Astrocyte of the spinal cord (primary cell): ENCODE measurements around the gene RIMBP2.

Source experiments
- DNase-seq: peaks from one replicate; pipeline ENCODE4 v3.0.0; 2011; ENCODE audit warnings: low read depth, low spot score
- H3K4me3 ChIP-seq: 2 replicates; pipeline ENCODE4 v1.5.1; 2011; ENCODE audit warnings: low read depth, mild to moderate bottlenecking, low read length, moderate library complexity
- in situ Hi-C: cut with HindIII; loops from 2 replicates; pipeline ENCODE4 v1.10.0; 2017; ENCODE audit warnings: low sequenced_read_pairs
- TF ChIP-seq, protein P1 (sequence below): IDR thresholded peaks from 2 replicates; pipeline ENCODE4 v1.5.1; 2012; ENCODE audit warnings: low read depth, mild to moderate bottlenecking, low read length, inconsistent platforms

The RIMBP2 gene

DNA sequence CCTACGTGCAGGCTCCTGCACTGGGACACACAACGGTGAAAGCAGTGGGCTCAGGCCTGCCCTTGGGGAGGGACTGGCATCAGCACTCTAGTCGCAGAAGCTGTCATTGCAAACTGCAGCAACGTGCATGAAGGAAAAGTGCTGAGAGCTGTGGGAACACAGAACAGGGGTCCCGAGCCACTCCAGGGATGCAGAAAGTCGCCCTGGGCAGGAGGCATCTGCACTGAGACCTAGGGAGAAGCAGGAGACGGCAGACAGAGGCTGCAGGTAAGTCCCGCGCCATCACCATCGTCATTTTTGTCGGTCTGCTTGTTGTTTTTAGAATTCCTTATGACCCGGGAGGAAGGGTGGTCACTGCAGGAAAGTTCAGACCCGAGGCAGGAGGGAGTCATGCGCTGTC is 21.6 kb upstream of the RIMBP2 start:
- DNase-seq, result no peak
- in situ Hi-C loops, result no loop called here
- TF ChIP-seq, protein P1, sequence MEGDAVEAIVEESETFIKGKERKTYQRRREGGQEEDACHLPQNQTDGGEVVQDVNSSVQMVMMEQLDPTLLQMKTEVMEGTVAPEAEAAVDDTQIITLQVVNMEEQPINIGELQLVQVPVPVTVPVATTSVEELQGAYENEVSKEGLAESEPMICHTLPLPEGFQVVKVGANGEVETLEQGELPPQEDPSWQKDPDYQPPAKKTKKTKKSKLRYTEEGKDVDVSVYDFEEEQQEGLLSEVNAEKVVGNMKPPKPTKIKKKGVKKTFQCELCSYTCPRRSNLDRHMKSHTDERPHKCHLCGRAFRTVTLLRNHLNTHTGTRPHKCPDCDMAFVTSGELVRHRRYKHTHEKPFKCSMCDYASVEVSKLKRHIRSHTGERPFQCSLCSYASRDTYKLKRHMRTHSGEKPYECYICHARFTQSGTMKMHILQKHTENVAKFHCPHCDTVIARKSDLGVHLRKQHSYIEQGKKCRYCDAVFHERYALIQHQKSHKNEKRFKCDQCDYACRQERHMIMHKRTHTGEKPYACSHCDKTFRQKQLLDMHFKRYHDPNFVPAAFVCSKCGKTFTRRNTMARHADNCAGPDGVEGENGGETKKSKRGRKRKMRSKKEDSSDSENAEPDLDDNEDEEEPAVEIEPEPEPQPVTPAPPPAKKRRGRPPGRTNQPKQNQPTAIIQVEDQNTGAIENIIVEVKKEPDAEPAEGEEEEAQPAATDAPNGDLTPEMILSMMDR, result no peak
- no peak overlapping the region for H3K4me3 ChIP-seq

DNA sequence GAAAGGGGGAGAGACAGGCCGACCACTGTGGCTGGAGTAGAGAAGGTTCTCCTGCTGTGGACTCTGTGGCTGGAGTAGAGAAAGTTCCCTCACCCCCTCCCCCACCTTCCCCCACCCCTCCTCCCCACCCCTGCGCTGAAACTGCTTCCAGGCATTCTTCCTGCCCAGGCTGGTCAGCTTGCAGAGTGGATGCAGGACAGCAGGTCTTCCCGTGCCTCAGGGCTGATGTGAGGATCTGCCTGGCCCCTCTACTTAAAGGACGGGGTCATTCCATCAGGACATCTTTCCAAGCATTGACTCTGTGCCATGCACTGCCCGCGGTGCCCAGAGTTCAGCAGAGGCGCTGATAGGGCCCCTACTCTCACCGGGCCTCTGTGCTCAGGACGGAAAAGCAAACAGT is 13.2 kb upstream of the RIMBP2 start:
- TF ChIP-seq, protein P1, result no peak
- no peak for DNase-seq
- H3K4me3 ChIP-seq, result no peak overlapping the region
- in situ Hi-C loops, result no loop called here

DNA sequence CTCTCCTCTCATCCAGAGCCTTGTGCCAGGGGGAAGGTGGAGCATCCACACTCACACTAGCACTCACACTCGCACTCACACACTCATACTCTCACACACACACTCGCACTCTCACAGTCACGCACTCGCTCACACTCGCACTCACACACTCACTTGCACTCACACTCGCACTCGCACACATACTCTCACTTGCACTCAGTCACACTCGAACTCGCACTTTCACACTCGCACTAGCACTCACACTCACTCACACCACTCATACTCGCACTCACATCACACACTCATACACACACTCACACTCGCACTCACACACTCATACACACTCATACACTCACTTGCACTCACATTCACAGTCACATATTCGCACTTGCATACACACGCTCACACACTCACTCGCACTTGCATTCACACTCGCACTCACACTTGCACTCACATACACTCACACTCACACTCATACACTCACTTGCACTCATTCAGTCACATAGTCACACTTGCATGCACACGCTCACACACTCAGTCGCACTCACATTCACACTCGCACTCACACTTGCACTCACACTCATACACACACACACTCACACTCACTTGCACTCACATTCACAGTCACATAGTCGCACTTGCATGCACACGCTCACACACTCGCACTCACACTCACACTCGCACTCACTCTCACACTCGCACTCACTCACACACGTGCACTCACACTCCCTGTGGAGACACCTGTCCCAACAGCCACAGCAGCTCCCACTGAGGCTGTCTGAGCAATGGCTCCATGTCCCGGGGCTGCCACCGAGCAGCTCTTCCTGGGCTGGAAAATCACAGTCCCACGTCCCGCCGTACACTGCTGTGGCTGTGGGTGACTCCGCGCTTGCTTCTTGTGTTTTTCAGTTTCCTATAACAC is 12.3 kb upstream of the RIMBP2 start:
- no peak overlapping the region for H3K4me3 ChIP-seq
- TF ChIP-seq, protein P1, result no peak
- no peak for DNase-seq
- in situ Hi-C loops, result no loop called here

DNA sequence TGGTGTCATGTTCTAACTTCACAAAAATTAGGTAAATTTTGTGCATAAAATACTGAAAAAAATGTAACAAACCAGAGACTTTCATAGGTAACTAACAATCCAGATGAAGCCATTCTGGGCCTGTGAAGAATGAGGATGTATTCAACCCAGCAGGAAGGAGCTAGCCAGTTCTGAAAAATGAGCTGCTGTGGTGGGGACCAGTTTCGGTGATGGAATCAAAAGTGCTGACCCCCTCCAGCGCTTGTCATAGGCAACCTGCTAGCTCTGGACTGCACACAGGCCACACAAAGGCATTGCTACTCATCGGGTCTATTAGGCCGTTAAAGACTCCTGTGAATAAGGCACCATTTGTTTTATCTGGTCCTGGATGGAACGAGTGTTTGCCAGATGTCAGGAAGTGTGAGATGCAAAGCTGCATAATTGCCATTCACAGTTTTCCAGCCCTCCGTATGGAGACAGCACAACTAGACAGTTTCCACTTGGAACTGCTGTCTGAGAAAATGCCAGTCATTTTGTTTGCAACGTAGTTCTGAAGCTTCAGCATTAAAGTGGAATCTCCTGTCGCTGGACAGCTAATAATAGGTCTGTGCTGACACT is 3.3 kb upstream of the RIMBP2 start:
- no peak overlapping the region for H3K4me3 ChIP-seq
- in situ Hi-C loops, result no loop called here
- TF ChIP-seq, protein P1, result no peak
- DNase-seq, result no peak

DNA sequence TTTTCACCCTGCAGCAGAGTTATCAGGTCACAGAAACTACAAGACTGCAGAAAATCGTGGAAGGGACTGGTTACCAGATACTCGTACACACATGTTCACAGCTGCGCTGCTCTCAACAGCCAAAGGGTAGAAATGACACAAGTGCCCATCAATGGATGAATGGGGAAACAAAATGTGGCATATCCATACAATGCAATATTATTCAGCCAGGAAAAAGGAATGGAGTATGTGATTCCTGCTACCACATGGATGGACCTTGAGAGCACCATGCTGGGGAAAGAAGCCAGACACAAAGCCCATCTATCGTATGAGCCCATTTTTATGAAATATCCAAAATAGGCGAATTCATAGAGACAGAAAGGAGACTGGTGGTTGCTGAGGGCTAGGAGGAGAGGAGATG is 1.7 kb upstream of the RIMBP2 start:
- DNase-seq, result no peak
- TF ChIP-seq, protein P1, result no peak
- in situ Hi-C loops, result no loop called here
- H3K4me3 ChIP-seq, result no peak overlapping the region

DNA sequence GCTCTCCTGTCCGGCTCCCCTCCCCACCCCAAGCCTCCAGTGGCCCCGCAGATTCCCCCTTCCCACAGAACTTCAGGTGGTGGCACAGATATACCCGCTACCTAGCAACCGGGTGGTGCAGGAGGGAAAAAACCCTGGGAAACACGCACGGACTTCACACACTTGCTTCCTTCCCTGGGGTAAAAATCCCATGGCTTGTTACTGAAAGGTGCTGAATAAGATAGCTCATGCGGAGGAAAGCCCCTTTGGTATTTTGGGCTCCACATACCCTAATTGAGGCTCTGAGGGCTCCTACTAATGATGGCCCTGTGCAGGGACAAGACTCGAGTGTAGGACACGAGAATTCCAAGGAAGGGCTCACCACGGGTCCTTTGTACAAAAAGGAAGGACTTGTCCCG is 869 bp upstream of the RIMBP2 start:
- no peak overlapping the region for H3K4me3 ChIP-seq
- no peak for DNase-seq
- TF ChIP-seq, protein P1, result no peak
- in situ Hi-C loops, result no loop called here
